ENCODE data around the gene NPEPL1.
"Not testable (repeated sequence)": the region's sequence is repeated elsewhere in the genome, so short reads cannot be mapped to it uniquely, and the experiment has no call there.

Gene NPEPL1

GRCh38 chr20:58748618-58749017 is 56.0 kb downstream of the NPEPL1 start:
- no peak overlapping the region for H3K4me3 ChIP-seq (ENCODE audit: control insufficient read depth, low read depth, low read length)
- TF ChIP-seq CTCF (conservative IDR thresholded peaks at IDR 0.05; ENCODE audit: control insufficient read depth, insufficient read depth, low read depth, low read length), result no peak

GRCh38 chr20:58749098-58749769 is 56.6 kb downstream of the NPEPL1 start:
- TF ChIP-seq CTCF (conservative IDR thresholded peaks at IDR 0.05; ENCODE audit: control insufficient read depth, insufficient read depth, low read depth, low read length), result no peak
- no peak for DNase-seq (ENCODE audit: low read depth)
- H3K4me3 ChIP-seq (ENCODE audit: control insufficient read depth, low read depth, low read length), result no peak overlapping the region

More at GRCh38 chr20:58748618-58749017, 56.0 kb downstream of the NPEPL1 start:
- no peak for DNase-seq (ENCODE audit: low read depth)

GRCh38 chr20:58749979-58750378 is 57.4 kb downstream of the NPEPL1 start:
- no peak for TF ChIP-seq CTCF (conservative IDR thresholded peaks at IDR 0.05; ENCODE audit: control insufficient read depth, insufficient read depth, low read depth, low read length)
- no peak for DNase-seq (ENCODE audit: low read depth)
- no peak overlapping the region for H3K4me3 ChIP-seq (ENCODE audit: control insufficient read depth, low read depth, low read length)

GRCh38 chr20:58750706-58751105 is 58.1 kb downstream of the NPEPL1 start:
- not testable (repeated sequence) for H3K4me3 ChIP-seq (ENCODE audit: control insufficient read depth, low read depth, low read length); DNase-seq (ENCODE audit: low read depth)

GRCh38 chr20:58751979-58752378 is 59.4 kb downstream of the NPEPL1 start:
- no peak for TF ChIP-seq CTCF (conservative IDR thresholded peaks at IDR 0.05; ENCODE audit: control insufficient read depth, insufficient read depth, low read depth, low read length)
- no peak for DNase-seq (ENCODE audit: low read depth)

GRCh38 chr20:58752565-58752964 is 60.0 kb downstream of the NPEPL1 start:
- DNase-seq (ENCODE audit: low read depth), result no peak
- TF ChIP-seq CTCF (conservative IDR thresholded peaks at IDR 0.05; ENCODE audit: control insufficient read depth, insufficient read depth, low read depth, low read length), result no peak
- H3K4me3 ChIP-seq (ENCODE audit: control insufficient read depth, low read depth, low read length), result no peak overlapping the region

More at GRCh38 chr20:58751979-58752378, 59.4 kb downstream of the NPEPL1 start:
- no peak overlapping the region for H3K4me3 ChIP-seq (ENCODE audit: control insufficient read depth, low read depth, low read length)

GRCh38 chr20:58753267-58753921 is 60.8 kb downstream of the NPEPL1 start:
- H3K4me3 ChIP-seq (ENCODE audit: control insufficient read depth, low read depth, low read length), result no peak overlapping the region
- no peak for DNase-seq (ENCODE audit: low read depth)
- no peak for TF ChIP-seq CTCF (conservative IDR thresholded peaks at IDR 0.05; ENCODE audit: control insufficient read depth, insufficient read depth, low read depth, low read length)

Measured in fibroblast of mammary gland (primary cell).